OCI-M2 (cell line): ENCODE measurements around the gene PPP2R3A.

Source experiments
- DNase-seq: peaks from one replicate; lab custom pipeline; 2025; ENCODE audit not compliant: unreplicated experiment; lab: John Stamatoyannopoulos, UW

The PPP2R3A gene

GRCh38 chr3:136021803-136022202 is 56.3 kb downstream of the PPP2R3A start:
- no peak for DNase-seq

- DNase-seq = no peak
Observed at GRCh38 chr3:136022529-136023263, 57.2 kb downstream of the PPP2R3A start.

- DNase-seq = no peak
Observed at GRCh38 chr3:136023264-136023978, 57.9 kb downstream of the PPP2R3A start.

GRCh38 chr3:136036306-136036705 is 70.8 kb downstream of the PPP2R3A start:
- no peak for DNase-seq

GRCh38 chr3:136038668-136039067 is 73.1 kb downstream of the PPP2R3A start:
- no peak for DNase-seq

- DNase-seq = no peak
Observed at GRCh38 chr3:136042608-136043221, 77.2 kb downstream of the PPP2R3A start.

GRCh38 chr3:136044980-136045745 is 79.6 kb downstream of the PPP2R3A start:
- no peak for DNase-seq

GRCh38 chr3:136048068-136048467 is 82.5 kb downstream of the PPP2R3A start:
- no peak for DNase-seq

GRCh38 chr3:136050250-136050649 is 84.7 kb downstream of the PPP2R3A start:
- no peak for DNase-seq

GRCh38 chr3:136055491-136055890 is 90.0 kb downstream of the PPP2R3A start:
- DNase-seq = no peak

GRCh38 chr3:136067211-136067610 is 101.7 kb downstream of the PPP2R3A start:
- no peak for DNase-seq

GRCh38 chr3:136068708-136069107 is 103.2 kb downstream of the PPP2R3A start:
- no peak for DNase-seq

GRCh38 chr3:136069933-136070332 is 104.4 kb downstream of the PPP2R3A start:
- DNase-seq = no peak

GRCh38 chr3:136070334-136070733 is 104.8 kb downstream of the PPP2R3A start:
- DNase-seq = no peak

GRCh38 chr3:136070953-136071949 is 105.7 kb downstream of the PPP2R3A start:
- DNase-seq = no peak

- DNase-seq = no peak
Observed at GRCh38 chr3:136074546-136075170, 109.1 kb downstream of the PPP2R3A start.

GRCh38 chr3:136075218-136075808 is 109.8 kb downstream of the PPP2R3A start:
- DNase-seq = peak; percentile 13

- no peak for DNase-seq
Observed at GRCh38 chr3:136075811-136076210, 110.3 kb downstream of the PPP2R3A start.
